IPS DF 6.9 (cell line): ENCODE measurements around the gene PLEKHD1.
"Not testable (repeated sequence)": the region's sequence is repeated elsewhere in the genome, so short reads cannot be mapped to it uniquely, and the experiment has no call there.

Experiments used
- DNase-seq: peaks from one replicate; pipeline ENCODE4 v3.0.0-alpha.2; 2013; ENCODE audit warnings: low read depth, low spot score
- H3K27ac ChIP-seq: one replicate; pipeline ENCODE4 v1.5.1; 2013; ENCODE audit warnings: low read length, control low read depth
- H3K27me3 ChIP-seq: 2 replicates; pipeline ENCODE4 v1.6.1; 2013; ENCODE audit warnings: mild to moderate bottlenecking, low read length; ENCODE audit not compliant: control insufficient read depth, insufficient read depth
- H3K36me3 ChIP-seq: 2 replicates; pipeline ENCODE4 v1.6.1; 2013; ENCODE audit warnings: low read length; ENCODE audit not compliant: control insufficient read depth, insufficient read depth
- H3K4me1 ChIP-seq: 2 replicates; pipeline ENCODE4 v1.6.1; 2013; ENCODE audit warnings: low read length; ENCODE audit not compliant: control insufficient read depth, insufficient read depth
- H3K4me3 ChIP-seq: 2 replicates; pipeline ENCODE4 v1.5.1; 2013; ENCODE audit warnings: mild to moderate bottlenecking, low read length
- H3K9me3 ChIP-seq: 2 replicates; pipeline ENCODE4 v1.6.1; 2013; ENCODE audit warnings: low read length, inconsistent platforms; ENCODE audit not compliant: control insufficient read depth, insufficient read depth
- WGBS: extraction: QIAGEN DNeasy Blood & Tissue Kit; methylation state at CpG from one replicate; pipeline ENCODE4 v1.1.7; 2013; ENCODE audit warnings: mixed read lengths, missing lambda C conversion rate; ENCODE audit not compliant: insufficient read length, insufficient coverage; 5-methylcytosine and 5-hydroxymethylcytosine counted together

The PLEKHD1 gene

GRCh38 chr14:69464829-69465228, 19.7 kb upstream of the PLEKHD1 start:
- H3K9me3 ChIP-seq = no peaks in the 10 kb centered on the region
- H3K27ac ChIP-seq = no peak overlapping the region
- no peaks in the 10 kb centered on the region for H3K4me1 ChIP-seq
- no peaks in the 10 kb centered on the region for H3K36me3 ChIP-seq
- no peaks in the 10 kb centered on the region for H3K27me3 ChIP-seq
- H3K4me3 ChIP-seq = no peak overlapping the region
- no peak for DNase-seq
- no CpG with 5 or more reads among the region's 6 CpGs for WGBS

DNA sequence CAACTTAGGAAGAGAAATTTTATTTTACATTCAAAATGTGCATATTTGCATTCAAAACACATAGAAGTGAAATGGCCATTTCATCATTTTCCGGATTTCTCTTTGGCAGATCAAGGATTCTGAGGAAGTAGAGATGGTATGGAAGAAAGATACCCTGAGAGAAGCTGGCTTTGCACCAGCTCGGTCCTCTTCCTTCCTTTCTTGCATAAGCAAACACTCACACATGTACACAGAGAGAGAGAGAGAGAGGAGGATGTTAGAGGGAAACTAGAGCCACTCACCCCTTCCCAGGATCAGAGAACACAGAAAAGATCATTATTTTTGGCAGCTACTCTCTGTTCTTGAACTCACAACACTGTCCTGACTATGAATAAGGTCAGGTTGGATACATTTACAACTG, 15.6 kb upstream of the PLEKHD1 start:
- no peaks in the 10 kb centered on the region for H3K4me1 ChIP-seq
- DNase-seq = no peak
- H3K27me3 ChIP-seq = no peaks in the 10 kb centered on the region
- no peak overlapping the region for H3K27ac ChIP-seq
- no CpG with 5 or more reads among the region's 2 CpGs for WGBS
- H3K9me3 ChIP-seq = no peaks in the 10 kb centered on the region
- H3K36me3 ChIP-seq = no peaks in the 10 kb centered on the region
- no peak overlapping the region for H3K4me3 ChIP-seq

GRCh38 chr14:69471436-69471835, 13.1 kb upstream of the PLEKHD1 start:
- no peak overlapping the region for H3K27ac ChIP-seq
- no peak for DNase-seq
- no peaks in the 10 kb centered on the region for H3K36me3 ChIP-seq
- no peaks in the 10 kb centered on the region for H3K9me3 ChIP-seq
- no CpG with 5 or more reads among the region's 3 CpGs for WGBS
- no peak overlapping the region for H3K4me3 ChIP-seq
- H3K27me3 ChIP-seq = no peaks in the 10 kb centered on the region
- no peaks in the 10 kb centered on the region for H3K4me1 ChIP-seq

- H3K27me3 ChIP-seq = no peaks in the 10 kb centered on the region
- no peaks in the 10 kb centered on the region for H3K4me1 ChIP-seq
- WGBS = no CpG with 5 or more reads among the region's 10 CpGs
- H3K36me3 ChIP-seq = no peaks in the 10 kb centered on the region
- H3K27ac ChIP-seq = no peak overlapping the region
- no peak for DNase-seq
- no peak overlapping the region for H3K4me3 ChIP-seq
- no peaks in the 10 kb centered on the region for H3K9me3 ChIP-seq
Measured at GRCh38 chr14:69471916-69472315, 12.6 kb upstream of the PLEKHD1 start.

GRCh38 chr14:69473260-69473659, 11.3 kb upstream of the PLEKHD1 start:
- H3K36me3 ChIP-seq = no peaks in the 10 kb centered on the region
- H3K27ac ChIP-seq = no peak overlapping the region
- no peaks in the 10 kb centered on the region for H3K4me1 ChIP-seq
- WGBS = no CpG with 5 or more reads among the region's 3 CpGs
- H3K9me3 ChIP-seq = no peaks in the 10 kb centered on the region
- DNase-seq = no peak
- no peaks in the 10 kb centered on the region for H3K27me3 ChIP-seq
- H3K4me3 ChIP-seq = no peak overlapping the region

GRCh38 chr14:69473946-69474345, 10.6 kb upstream of the PLEKHD1 start:
- no CpG with 5 or more reads among the region's 3 CpGs for WGBS

GRCh38 chr14:69475194-69475818, 9.2 kb upstream of the PLEKHD1 start:
- Histone ChIP-seq H3K9me3 (no peaks in the 10 kb centered on the region), H3K4me3 (no peak overlapping the region), H3K36me3 (no peaks in the 10 kb centered on the region), H3K4me1 (no peaks in the 10 kb centered on the region), H3K27ac (no peak overlapping the region), H3K27me3 (no peaks in the 10 kb centered on the region)
- no peak for DNase-seq
- WGBS = no CpG with 5 or more reads among the region's 8 CpGs

More at GRCh38 chr14:69473946-69474345, 10.6 kb upstream of the PLEKHD1 start:
- no peak overlapping the region for H3K27ac ChIP-seq
- no peak overlapping the region for H3K4me3 ChIP-seq
- H3K9me3 ChIP-seq = no peaks in the 10 kb centered on the region
- H3K27me3 ChIP-seq = no peaks in the 10 kb centered on the region
- no peaks in the 10 kb centered on the region for H3K4me1 ChIP-seq
- DNase-seq = no peak
- no peaks in the 10 kb centered on the region for H3K36me3 ChIP-seq

DNA sequence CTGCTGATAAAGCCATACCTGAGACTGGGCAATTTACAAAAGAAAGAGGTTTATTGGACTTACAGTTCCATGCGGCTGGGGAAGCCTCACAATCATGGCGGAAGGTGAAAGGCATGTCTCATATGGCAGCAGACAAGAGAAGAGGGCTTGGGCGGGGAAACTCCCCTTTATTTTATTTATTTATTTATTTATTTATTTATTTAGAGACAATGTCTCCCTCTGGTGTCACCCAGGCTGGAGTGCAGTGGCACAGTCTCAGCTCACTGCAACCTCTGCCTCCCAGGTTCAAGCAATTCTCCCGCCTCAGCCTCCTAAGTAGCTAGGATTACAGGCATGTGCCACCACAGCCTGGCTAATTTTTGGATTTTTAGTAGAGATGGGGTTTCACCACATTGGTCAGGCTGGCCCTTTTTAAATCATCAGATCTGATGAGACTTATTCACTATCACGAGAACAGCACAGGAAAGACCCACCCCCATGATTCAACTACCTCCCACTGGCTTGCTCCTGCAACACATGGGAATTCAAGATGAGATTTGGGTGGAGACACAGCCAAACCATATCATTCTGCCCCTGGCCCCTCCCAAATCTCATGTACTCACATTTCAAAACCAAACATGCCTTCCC, 7.6 kb upstream of the PLEKHD1 start:
- not testable (repeated sequence) for H3K36me3 ChIP-seq, H3K4me1 ChIP-seq, DNase-seq, H3K27me3 ChIP-seq, H3K27ac ChIP-seq, H3K9me3 ChIP-seq, H3K4me3 ChIP-seq
- no CpG with 5 or more reads among the region's 5 CpGs for WGBS

- not testable (repeated sequence) for H3K27ac ChIP-seq, DNase-seq, H3K9me3 ChIP-seq, H3K4me3 ChIP-seq, H3K27me3 ChIP-seq, H3K4me1 ChIP-seq, H3K36me3 ChIP-seq
- no CpG with 5 or more reads among the region's 2 CpGs for WGBS
Measured at GRCh38 chr14:69478055-69478454, 6.5 kb upstream of the PLEKHD1 start.

- no peak overlapping the region for H3K4me3 ChIP-seq
- H3K27me3 ChIP-seq = peaks cover 17% of the 10 kb centered on the region
- H3K4me1 ChIP-seq = no peaks in the 10 kb centered on the region
- no peak for DNase-seq
- WGBS = no CpG with 5 or more reads among the region's 5 CpGs
- H3K27ac ChIP-seq = no peak overlapping the region
- H3K9me3 ChIP-seq = no peaks in the 10 kb centered on the region
- H3K36me3 ChIP-seq = no peaks in the 10 kb centered on the region
Measured at GRCh38 chr14:69479696-69480095, 4.8 kb upstream of the PLEKHD1 start.

DNA sequence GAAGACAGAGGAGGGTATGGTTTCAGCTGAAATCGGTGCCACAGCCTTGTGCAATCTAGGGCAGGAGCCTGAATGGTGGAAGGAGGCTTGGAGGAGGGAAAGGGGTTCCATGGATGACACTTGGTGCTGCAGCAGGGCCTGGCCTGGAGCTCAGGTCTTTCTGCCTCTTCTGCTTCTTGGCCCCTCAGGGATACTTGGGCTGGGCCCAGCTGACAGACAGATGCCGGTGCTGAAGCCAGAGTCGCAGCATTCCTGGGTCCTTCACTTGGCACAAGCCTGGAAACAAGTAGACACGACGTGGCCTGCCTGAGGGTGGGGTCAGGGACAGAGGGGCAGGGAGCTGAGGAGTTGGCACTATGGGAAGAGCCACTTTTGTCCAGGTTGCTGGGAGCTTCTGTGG, 4.4 kb upstream of the PLEKHD1 start:
- Histone ChIP-seq H3K27me3 (peaks cover 19% of the 10 kb centered on the region), H3K4me1 (no peaks in the 10 kb centered on the region), H3K4me3 (no peak overlapping the region), H3K36me3 (no peaks in the 10 kb centered on the region), H3K9me3 (no peaks in the 10 kb centered on the region), H3K27ac (no peak overlapping the region)
- no CpG with 5 or more reads among the region's 5 CpGs for WGBS
- DNase-seq = no peak
